Parathyroid adenoma (tissue), 2 donors: ENCODE data around the gene TP53AIP1.

ENCODE experiments used
- H2AFZ ChIP-seq: fragments of 300-600 bp; sonication (generic); one replicate; pipeline ENCODE4 v1.7.0; 2017; ENCODE audit warnings: antibody characterized with exemption, mild to moderate bottlenecking
- H3K27ac ChIP-seq: fragments of 300-600 bp; sonication (generic); one replicate; pipeline ENCODE4 v1.7.0; 2017
- H3K27me3 ChIP-seq: fragments of 300-600 bp; sonication (generic); one replicate; pipeline ENCODE4 v1.7.0; 2017; ENCODE audit warnings: low read length; ENCODE audit not compliant: control insufficient read depth, insufficient read depth
- H3K36me3 ChIP-seq: fragments of 300-600 bp; sonication (generic); one replicate; pipeline ENCODE4 v1.7.0; 2017; ENCODE audit warnings: low read length; ENCODE audit not compliant: control insufficient read depth, insufficient read depth
- H3K4me1 ChIP-seq: fragments of 300-600 bp; sonication (generic); one replicate; pipeline ENCODE4 v1.7.0; 2017; ENCODE audit warnings: control low read depth
- H3K4me2 ChIP-seq: fragments of 300-600 bp; sonication (generic); one replicate; pipeline ENCODE4 v1.7.0; 2017; ENCODE audit warnings: low read length
- H3K4me3 ChIP-seq: fragments of 300-600 bp; sonication (generic); one replicate; pipeline ENCODE4 v1.7.0; 2017; ENCODE audit warnings: low read depth, low read length
- H3K79me2 ChIP-seq: fragments of 300-600 bp; sonication (generic); one replicate; pipeline ENCODE4 v1.7.0; 2017; ENCODE audit warnings: control low read depth
- H3K9ac ChIP-seq: fragments of 300-600 bp; sonication (generic); one replicate; pipeline ENCODE4 v1.7.0; 2017; ENCODE audit warnings: mild to moderate bottlenecking
- H3K9me3 ChIP-seq: fragments of 300-600 bp; sonication (generic); one replicate; pipeline ENCODE4 v1.7.0; 2017; ENCODE audit warnings: low read length; ENCODE audit not compliant: control insufficient read depth
- TF ChIP-seq, protein P1 (sequence below): fragments of 300-600 bp; sonication (generic); IDR thresholded peaks from one replicate; pipeline ENCODE4 v1.7.0; 2017; ENCODE audit warnings: antibody characterized with exemption, mild to moderate bottlenecking
- donor health status: primary hyperparathyroidism.

TP53AIP1 gene

DNA sequence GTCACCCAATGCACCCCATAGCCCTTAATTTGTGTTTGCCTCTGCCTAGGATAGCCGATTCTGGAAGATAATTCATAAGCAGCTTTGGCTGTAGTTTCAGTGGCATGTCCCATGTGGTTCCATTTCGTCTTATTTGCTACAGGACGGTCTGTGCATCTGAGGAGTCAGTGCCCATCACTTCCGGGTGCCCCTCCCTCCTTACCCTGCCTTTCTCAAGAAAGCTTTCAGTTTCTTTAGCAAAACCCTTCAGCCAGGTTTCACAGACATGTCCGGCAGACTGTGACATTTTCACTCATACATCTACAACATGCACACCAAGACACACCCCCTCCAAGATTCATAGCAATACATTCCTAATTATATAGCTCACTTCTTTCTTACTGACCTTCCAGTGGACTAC, 14.3 kb downstream of the TP53AIP1 start:
- Histone ChIP-seq H3K27me3 (no peaks in the 10 kb centered on the region), H2AFZ (no peak overlapping the region), H3K9ac (no peak overlapping the region), H3K4me1 (no peaks in the 10 kb centered on the region), H3K9me3 (no peaks in the 10 kb centered on the region), H3K79me2 (no peaks in the 10 kb centered on the region), H3K4me2 (no peak overlapping the region), H3K27ac (no peak overlapping the region), H3K36me3 (no peaks in the 10 kb centered on the region), H3K4me3 (no peak overlapping the region)
- TF ChIP-seq, protein P1, sequence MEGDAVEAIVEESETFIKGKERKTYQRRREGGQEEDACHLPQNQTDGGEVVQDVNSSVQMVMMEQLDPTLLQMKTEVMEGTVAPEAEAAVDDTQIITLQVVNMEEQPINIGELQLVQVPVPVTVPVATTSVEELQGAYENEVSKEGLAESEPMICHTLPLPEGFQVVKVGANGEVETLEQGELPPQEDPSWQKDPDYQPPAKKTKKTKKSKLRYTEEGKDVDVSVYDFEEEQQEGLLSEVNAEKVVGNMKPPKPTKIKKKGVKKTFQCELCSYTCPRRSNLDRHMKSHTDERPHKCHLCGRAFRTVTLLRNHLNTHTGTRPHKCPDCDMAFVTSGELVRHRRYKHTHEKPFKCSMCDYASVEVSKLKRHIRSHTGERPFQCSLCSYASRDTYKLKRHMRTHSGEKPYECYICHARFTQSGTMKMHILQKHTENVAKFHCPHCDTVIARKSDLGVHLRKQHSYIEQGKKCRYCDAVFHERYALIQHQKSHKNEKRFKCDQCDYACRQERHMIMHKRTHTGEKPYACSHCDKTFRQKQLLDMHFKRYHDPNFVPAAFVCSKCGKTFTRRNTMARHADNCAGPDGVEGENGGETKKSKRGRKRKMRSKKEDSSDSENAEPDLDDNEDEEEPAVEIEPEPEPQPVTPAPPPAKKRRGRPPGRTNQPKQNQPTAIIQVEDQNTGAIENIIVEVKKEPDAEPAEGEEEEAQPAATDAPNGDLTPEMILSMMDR = no peak

DNA sequence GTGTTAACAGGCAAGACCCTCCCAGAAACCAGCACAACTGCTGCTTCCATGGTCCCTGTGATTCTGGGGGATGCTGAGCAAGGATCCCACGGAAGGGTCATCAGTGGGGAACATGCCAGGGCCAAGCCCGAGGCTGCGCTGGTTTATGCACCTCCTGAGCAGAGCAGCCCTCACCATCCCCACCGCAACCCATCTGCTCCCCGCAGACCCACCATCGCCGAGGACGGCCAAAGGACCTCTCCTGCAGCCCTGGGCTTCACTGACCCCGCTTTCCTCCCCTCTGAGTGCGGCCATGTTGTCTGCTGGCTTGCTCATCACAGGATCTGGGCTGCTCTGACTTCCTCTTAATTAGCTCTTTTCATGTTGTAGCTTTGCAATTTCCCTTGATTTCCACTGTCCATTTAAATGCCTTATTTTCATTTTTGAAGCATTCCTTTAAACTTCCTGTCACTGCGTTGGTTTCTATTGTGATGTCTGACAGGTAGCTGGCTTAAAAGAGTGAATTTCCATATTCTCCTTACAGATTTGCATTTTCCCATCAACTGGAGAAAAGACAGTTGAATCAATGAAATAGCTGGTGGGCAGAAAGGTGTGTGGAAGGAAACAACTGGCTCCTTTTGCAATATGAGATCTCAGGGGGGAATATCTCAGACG, 14.9 kb downstream of the TP53AIP1 start:
- no peak overlapping the region for H3K9ac ChIP-seq
- no peaks in the 10 kb centered on the region for H3K79me2 ChIP-seq
- H3K4me2 ChIP-seq = no peak overlapping the region
- H3K27me3 ChIP-seq = no peaks in the 10 kb centered on the region
- no peak overlapping the region for H3K4me3 ChIP-seq
- H2AFZ ChIP-seq = no peak overlapping the region
- no peaks in the 10 kb centered on the region for H3K4me1 ChIP-seq
- no peak overlapping the region for H3K27ac ChIP-seq
- TF ChIP-seq, protein P1 = no peak
- no peaks in the 10 kb centered on the region for H3K36me3 ChIP-seq
- no peaks in the 10 kb centered on the region for H3K9me3 ChIP-seq

DNA sequence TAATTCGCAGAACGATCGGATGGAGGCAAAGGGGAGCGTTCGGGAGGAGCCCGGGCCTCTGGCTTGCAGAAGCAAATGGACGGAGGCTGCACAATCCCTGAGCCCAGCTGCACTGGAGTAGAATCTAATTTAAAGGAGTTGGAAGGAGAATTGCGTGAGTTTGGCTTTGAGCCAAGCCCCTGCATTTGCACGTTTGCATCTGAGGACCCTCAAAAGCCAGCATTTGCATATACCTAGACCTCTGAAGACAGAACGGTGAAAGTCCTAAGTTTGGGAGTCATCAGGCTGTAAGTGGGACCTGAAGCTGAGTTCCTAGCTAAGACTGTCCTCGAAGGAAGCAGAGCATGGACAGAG, 15.6 kb downstream of the TP53AIP1 start:
- H3K27ac ChIP-seq = no peak overlapping the region
- TF ChIP-seq, protein P1 = no peak
- no peaks in the 10 kb centered on the region for H3K9me3 ChIP-seq
- H3K36me3 ChIP-seq = no peaks in the 10 kb centered on the region
- no peaks in the 10 kb centered on the region for H3K4me1 ChIP-seq
- no peak overlapping the region for H2AFZ ChIP-seq
- no peak overlapping the region for H3K4me3 ChIP-seq
- H3K4me2 ChIP-seq = no peak overlapping the region
- H3K9ac ChIP-seq = no peak overlapping the region
- H3K79me2 ChIP-seq = no peaks in the 10 kb centered on the region
- no peaks in the 10 kb centered on the region for H3K27me3 ChIP-seq

DNA sequence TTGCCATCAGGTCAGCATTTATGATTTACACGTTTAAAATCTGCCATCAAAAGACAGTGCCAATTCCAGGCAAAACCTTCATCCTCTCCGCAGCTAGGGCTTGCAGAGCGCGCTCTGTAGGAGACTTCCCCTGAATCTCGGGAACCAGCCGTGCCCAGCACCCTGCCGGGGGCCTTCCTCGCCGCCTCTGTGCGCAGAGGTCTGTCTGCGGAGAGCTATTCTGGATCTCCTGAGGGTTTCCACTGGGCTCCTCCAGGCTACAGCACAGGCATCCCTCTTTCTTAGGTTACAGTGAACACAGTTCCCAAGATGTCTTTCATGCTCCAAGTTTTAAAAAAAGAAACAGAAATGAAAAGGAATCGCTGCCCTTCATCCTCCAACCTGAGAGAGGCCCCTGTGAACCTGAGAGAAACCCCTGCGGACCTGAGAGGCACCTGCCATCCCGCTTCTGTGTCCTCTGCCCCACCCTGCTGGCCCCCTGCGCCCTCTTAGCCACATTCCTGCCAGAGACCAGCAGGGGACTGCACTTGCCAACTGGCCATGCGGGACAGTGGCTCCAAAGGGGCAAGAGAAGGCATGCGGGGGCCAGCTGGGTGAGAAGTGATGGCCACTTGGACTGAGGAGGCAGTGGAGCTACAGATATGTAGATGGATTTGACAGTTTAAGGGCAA, 16.1 kb downstream of the TP53AIP1 start:
- TF ChIP-seq, protein P1 = no peak
- H3K4me3 ChIP-seq = no peak overlapping the region
- H3K4me1 ChIP-seq = no peaks in the 10 kb centered on the region
- no peak overlapping the region for H3K27ac ChIP-seq
- H3K79me2 ChIP-seq = no peaks in the 10 kb centered on the region
- no peaks in the 10 kb centered on the region for H3K36me3 ChIP-seq
- no peaks in the 10 kb centered on the region for H3K9me3 ChIP-seq
- H3K27me3 ChIP-seq = no peaks in the 10 kb centered on the region
- no peak overlapping the region for H3K4me2 ChIP-seq
- H2AFZ ChIP-seq = no peak overlapping the region
- no peak overlapping the region for H3K9ac ChIP-seq

DNA sequence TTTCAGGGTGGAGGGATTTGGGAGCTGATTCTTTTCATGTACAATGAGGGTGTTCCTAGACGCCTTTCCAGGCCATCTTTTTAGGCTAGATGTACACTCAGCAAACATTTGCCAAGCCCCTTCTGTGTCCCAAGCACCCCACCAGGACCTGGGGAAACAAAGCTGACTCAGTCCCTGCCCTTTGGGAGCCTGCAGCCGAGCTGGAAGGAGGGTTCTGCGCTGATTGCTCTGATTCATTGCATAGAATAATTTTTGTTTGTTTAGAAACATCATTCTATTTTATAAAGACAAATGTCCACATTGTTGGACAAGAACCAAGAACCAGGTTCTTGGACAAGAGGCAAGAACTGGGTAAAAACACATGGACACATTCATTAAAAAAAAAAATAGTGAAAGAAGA, 16.7 kb downstream of the TP53AIP1 start:
- no peaks in the 10 kb centered on the region for H3K27me3 ChIP-seq
- H3K4me2 ChIP-seq = no peak overlapping the region
- H3K27ac ChIP-seq = no peak overlapping the region
- no peak overlapping the region for H3K9ac ChIP-seq
- H3K4me3 ChIP-seq = no peak overlapping the region
- H3K9me3 ChIP-seq = no peaks in the 10 kb centered on the region
- no peak overlapping the region for H2AFZ ChIP-seq
- H3K36me3 ChIP-seq = no peaks in the 10 kb centered on the region
- no peaks in the 10 kb centered on the region for H3K79me2 ChIP-seq
- TF ChIP-seq, protein P1 = no peak
- no peaks in the 10 kb centered on the region for H3K4me1 ChIP-seq
